NB4 (cell line): ENCODE data around the gene SNX25.

Experiments used
- CTCF ChIP-seq: IDR thresholded peaks from one replicate; pipeline ENCODE4 v1.5.1; 2012; ENCODE audit warnings: low read depth, low read length
- MYC ChIP-seq: IDR thresholded peaks from 2 replicates; pipeline ENCODE4 v1.6.1; 2011; ENCODE audit warnings: low read depth, low read length
- POLR2A ChIP-seq: IDR thresholded peaks from 2 replicates; pipeline ENCODE4 v1.6.1; 2011; ENCODE audit warnings: mild to moderate bottlenecking; ENCODE audit not compliant: insufficient read length; ENCODE audit errors: extremely low read depth
- TF ChIP-seq, protein P1 (sequence below): IDR thresholded peaks from 2 replicates; pipeline ENCODE4 v1.6.1; 2011; ENCODE audit warnings: low read depth, low read length

GRCh38 chr4:185317880-185318279 is 108.5 kb downstream of the SNX25 start:
- no peak for TF ChIP-seq CTCF
- TF ChIP-seq POLR2A, result no peak
- TF ChIP-seq, protein P1, sequence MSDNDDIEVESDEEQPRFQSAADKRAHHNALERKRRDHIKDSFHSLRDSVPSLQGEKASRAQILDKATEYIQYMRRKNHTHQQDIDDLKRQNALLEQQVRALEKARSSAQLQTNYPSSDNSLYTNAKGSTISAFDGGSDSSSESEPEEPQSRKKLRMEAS, result no peak
- no peak for TF ChIP-seq MYC
